Fibroblast of skin of left biceps (primary cell): ENCODE data around the gene TMA7B.

Experiments
- DNase-seq, 2 experiments: peaks; one replicate each; pipeline ENCODE4 v3.0.0-alpha.2; 2013; ENCODE audit warnings: low read depth in 2 of 2

The TMA7B gene

DNA sequence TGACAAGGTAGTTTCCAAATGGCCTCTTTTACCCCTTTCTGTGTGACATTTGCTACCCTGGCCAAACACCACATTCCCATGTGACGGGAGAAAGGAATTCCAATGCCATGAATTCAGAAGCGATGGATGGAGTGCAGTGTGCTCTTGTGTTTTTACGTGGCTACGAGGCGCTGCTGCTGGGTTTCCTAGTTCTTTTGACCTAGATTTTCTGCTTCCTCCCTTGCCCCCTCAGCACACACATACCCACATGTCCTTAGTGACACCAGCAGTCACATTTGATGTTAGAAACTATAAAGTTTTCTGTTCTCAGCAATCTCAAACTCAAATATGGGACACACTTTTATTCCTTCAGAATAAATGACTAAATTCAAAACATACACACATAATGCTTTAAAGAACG, 7.8 kb upstream of the TMA7B start:
- DNase-seq: no peak

- DNase-seq: no peak
These were observed 7.1 kb upstream of the TMA7B start for GRCh38 chr22:39953101-39953500.

DNA sequence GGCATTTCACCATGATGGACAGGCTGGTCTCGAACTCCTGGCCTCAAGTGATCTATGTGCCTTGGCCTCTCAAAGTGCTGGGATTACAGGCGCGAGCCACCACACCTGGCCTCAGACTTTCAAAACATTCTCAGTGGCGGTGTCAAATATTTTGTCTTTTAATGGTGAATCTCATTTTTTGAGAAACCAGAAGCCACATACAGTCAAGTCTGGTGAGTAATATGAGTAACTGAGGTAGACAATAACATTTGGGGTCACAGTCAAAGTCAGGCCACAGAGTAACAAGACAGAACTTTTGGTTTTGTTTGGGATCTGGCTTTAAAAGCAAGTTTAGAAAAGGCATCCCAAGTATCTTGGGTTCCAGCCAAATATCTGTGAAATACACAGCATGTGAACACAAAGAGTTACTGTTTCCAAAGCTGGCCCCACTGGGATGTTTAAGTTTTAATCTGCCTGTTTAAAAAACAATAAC, 5.6 kb upstream of the TMA7B start:
- DNase-seq: peak; percentile 81 to 86

GRCh38 chr22:39955675-39956074, 4.5 kb upstream of the TMA7B start:
- DNase-seq: no peak

- DNase-seq: no peak
These were observed 3.1 kb upstream of the TMA7B start for GRCh38 chr22:39956932-39957664.

DNA sequence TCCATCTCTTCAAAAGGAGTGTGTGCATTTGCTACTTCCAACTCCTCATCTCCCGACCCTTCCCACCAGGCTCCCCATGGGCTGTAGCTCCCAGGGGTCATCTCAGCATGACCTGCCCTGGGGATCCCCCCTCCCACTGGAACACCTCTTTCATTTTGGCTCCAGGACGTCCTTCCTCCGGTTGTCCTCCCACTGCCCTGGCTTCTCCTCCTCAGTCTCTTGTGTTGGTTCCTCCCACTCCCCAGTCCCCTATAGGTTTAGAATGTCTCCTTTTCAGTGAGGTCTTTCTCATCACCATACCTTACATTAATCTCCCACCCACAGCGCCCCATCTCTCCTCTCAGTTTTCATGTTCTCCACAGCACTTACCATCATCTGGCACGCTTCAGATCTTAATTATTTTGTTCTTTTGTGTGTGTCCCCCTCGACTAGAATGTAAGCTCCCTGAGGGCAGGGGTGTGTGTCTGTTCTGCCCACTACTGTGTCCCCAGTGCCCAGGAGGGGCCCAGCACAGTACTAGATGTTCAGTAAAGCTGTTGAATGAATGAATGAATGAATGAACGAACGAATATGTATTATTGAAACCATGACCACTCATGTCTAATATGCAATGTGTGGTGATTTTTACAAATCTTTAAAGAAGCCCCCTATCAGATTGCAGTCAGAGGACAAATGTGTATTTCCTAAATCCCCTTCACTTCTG, 2.0 kb upstream of the TMA7B start:
- no peak for DNase-seq

- DNase-seq: no peak
These were observed 1.1 kb upstream of the TMA7B start for GRCh38 chr22:39958949-39959639.

GRCh38 chr22:39960791-39961746, 872 bp downstream of the TMA7B start:
- DNase-seq: peak; percentile 90 to 92

DNA sequence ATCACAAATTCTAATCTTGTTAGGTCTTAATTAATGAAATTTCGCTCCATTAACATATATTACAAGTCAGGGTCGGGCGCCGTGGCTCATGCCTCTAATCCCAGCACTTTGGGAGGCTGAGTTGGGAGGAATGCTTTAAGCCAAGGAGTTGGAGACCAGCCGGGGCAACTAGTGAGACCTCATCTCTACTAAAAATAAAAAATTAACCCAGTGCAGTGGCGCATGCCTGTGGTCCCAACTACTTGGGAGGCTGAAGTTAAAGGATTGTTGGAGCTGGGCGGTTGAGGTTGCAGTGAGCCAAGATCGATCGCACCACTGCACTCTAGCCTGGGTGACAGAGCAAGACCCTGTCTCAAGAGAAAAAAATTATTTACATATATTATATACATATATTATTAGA, 1.9 kb downstream of the TMA7B start:
- DNase-seq: no peak

DNA sequence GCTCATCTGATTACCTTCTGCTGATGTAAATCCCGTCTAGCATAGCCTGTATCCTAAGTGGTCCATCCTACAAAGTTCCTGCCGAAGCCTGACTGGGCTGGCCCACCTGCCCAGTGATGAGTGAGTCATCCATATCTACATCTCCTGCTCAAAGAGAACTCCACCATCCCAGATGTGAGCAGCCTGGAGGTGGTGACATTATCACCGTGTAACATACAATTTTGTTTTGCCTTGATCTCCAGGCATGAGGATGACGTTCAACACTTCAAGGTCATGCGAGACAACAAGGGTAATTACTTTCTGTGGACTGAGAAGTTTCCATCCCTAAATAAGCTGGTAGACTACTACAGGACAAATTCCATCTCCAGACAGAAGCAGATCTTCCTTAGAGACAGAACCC, 5.6 kb downstream of the TMA7B start:
- DNase-seq: no peak

DNA sequence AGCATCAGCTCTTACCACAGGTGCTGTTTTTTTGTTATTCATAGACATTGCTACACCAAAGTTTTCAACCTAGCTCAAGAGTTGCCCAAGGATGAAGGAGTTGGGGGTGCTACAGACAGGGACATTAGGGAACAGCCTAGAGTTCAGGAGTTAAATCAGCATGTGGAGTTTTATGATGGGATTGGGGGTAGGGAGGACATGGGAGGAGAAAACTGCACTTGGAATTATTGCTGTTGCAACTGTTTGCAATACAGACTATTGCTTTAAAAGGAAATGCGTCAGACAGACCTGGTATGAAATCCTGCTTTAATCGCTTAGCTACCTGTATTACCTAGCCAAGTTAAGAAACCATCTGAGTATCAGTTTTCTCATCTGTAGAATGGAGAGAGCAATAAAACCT, 6.3 kb downstream of the TMA7B start:
- DNase-seq: peak in 1 of 2 experiments; percentile 6

- DNase-seq: no peak
These were observed 7.1 kb downstream of the TMA7B start for GRCh38 chr22:39967103-39967829.

DNA sequence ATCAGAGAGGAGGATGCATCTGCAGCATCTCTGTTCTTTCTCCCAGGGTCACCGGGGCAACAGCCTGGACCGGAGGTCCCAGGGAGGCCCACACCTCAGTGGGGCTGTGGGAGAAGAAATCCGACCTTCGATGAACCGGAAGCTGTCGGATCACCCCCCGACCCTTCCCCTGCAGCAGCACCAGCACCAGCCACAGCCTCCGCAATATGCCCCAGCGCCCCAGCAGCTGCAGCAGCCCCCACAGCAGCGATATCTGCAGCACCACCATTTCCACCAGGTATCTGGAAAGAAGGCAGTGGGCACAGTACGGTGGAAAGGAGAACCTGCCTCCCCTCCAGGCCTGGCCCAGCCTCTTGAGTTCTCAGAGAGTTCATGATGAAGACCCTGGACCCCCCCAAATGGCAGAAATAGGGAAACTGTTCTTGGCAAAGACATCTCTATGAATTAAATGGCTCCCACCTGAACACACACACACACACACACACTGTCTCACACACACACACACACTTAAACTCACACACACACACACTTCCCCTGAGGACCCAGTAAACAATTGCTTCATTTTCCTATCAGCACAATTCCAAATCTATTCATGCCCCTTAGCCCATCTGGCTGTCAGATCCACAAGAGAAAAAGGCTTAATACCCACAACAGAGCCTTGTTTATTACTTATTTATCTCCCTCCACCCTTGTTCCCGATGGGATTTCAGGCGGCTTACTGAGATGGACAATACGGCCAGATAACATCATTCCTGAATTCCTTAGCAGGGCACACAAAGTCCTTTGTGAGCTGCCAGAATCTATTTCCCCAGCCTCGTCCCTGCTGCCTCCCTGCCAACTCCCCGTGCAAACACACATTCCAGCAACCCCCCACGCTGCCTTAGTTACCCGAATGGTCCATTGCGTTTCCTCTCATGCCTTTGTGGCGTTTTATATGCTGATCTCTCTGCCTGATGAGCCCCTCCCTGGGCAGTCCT, 8.1 kb downstream of the TMA7B start:
- no peak for DNase-seq

DNA sequence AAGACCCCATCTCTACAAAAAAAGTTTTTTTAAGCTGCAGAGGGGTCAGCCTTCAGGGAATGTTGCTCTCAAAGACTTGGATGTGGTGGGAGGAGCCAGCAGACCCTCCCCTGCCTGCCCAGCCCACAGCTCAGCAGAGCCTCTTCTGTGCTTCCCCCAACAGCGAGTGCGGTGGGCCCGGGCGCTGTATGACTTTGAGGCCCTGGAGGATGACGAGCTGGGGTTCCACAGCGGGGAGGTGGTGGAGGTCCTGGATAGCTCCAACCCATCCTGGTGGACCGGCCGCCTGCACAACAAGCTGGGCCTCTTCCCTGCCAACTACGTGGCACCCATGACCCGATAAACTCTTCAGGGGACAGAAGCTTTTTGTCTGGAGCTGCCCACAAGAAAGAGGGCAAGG, 10.5 kb downstream of the TMA7B start:
- DNase-seq: no peak

- no peak for DNase-seq
These were observed 12.4 kb downstream of the TMA7B start for GRCh38 chr22:39972641-39973040.

DNA sequence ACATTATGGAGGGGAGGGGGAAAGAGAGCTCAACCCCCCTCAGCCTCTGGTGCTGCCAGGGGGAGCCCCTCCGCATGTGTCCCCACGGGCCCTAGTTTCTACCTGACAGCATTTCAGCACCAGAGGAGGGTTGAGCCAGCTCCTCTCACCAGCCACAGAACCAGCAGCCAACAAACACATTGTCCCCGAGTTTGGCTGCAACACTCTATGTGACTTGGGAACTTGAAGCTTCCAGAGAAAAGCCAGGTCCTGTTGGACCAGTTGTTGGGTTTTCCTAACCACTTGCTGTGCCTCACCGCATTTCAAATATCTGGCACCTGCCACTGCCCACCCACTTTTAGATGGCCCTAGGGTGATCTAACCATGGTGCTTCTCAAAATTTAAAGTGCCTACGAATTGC, 13.5 kb downstream of the TMA7B start:
- no peak for DNase-seq

DNA sequence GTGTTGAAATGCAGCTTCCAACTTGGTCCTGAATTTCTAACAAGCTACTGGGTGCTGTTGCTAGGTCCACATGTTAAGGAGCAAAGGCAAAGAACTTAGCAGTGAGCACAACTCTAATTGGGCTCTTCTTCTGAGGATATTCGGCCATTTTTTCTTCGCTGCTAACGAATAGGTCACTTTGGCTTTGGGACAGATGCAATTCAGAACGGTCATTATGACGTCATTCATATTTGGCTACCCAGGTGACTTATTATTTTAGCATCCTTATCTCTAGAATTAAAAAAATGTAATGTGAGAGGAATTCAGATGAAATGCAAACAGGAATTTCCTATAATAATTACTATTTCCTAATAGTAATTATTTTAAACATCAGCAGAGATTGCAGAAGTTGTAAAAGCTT, 13.9 kb downstream of the TMA7B start:
- no peak for DNase-seq

- DNase-seq: no peak
These were observed 18.9 kb downstream of the TMA7B start for GRCh38 chr22:39979048-39979447.

DNA sequence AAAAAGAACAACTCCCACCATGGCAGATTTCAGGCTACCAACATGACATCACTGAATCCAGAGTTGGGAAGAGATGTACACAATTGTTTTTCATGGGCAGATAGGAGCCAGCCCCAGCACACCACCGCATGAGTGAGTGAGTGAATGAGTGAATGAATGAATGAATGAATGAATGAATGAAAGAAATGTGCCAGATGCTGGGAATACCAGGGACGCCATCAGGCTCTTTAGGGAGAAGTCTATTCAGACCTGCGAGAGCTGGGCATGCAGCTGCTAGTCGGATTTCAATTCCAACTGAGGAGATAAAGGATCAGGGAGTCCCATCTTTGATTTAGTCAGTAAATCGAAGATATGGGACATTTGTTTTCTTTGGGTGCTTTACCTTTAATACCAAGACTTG, 19.3 kb downstream of the TMA7B start:
- no peak for DNase-seq

DNA sequence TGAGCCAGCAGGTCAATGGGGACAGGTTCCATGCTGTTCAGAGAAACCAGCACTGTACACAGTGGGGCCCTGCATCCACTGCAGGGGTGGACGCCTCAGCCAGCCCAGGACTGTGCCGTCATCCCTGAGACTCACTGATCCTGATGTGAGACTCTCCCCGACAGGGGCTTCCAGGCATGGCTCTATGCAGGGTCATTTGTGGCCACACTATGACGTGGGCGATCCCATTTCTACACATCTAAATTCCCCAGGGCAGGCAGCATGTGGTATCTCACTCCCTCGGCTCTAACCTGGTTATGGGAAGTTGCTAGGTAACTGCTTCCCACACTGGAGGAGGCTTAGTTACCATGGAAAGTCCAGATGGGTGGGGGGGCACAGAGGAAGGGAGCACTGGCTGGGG, 20.4 kb downstream of the TMA7B start:
- no peak for DNase-seq
